H1 (cell line): ENCODE measurements around the gene PROM2. TPM values are rescaled to one million over a fixed set of nuclear protein-coding genes. Genes with fewer than 3 reads are reported as not detected.

Source experiments
- ATF2 ChIP-seq: IDR thresholded peaks from 2 replicates; pipeline ENCODE4 v1.6.1; 2012; ENCODE audit warnings: low read length, inconsistent platforms
- BACH1 ChIP-seq: IDR thresholded peaks from 2 replicates; pipeline ENCODE4 v1.6.1; 2012; ENCODE audit warnings: low read length, improper control_type of control experiment
- CHD7 ChIP-seq: fragments of 300-600 bp; sonication (generic); IDR thresholded peaks from 2 replicates; pipeline ENCODE4 v1.7.1; 2012; ENCODE audit warnings: low read length, moderate library complexity, mild to moderate bottlenecking, inconsistent platforms; ENCODE audit not compliant: insufficient replicate concordance
- POLR2AphosphoS5 ChIP-seq: IDR thresholded peaks from 2 replicates; pipeline ENCODE4 v1.6.1; 2011; ENCODE audit warnings: low read depth, low read length
- RFX5 ChIP-seq: IDR thresholded peaks from 2 replicates; pipeline ENCODE4 v1.6.1; 2011; ENCODE audit warnings: low read depth, low read length, improper control_type of control experiment, borderline replicate concordance
- RNF2 ChIP-seq: fragments of 200-900, 300-1000 bp; sonication (generic); IDR thresholded peaks from 2 replicates; pipeline ENCODE4 v1.7.1; 2016; ENCODE audit warnings: borderline replicate concordance, low read depth, mild to moderate bottlenecking, antibody characterized with exemption, low read length; ENCODE audit not compliant: poor library complexity, severe bottlenecking; ENCODE audit errors: missing control alignments
- RXRA ChIP-seq: IDR thresholded peaks from 2 replicates; pipeline ENCODE4 v1.6.1; 2011; ENCODE audit warnings: low read depth, mild to moderate bottlenecking, low read length, moderate library complexity; ENCODE audit not compliant: insufficient read depth
- polyA plus RNA-seq, 7 experiments: library from polyadenylated mRNA; depleted of rRNA in 3 of 7; stranded (reverse) in 5 of 7; unstranded in 2 of 7; fragments of >200 nt in 5 of 7; fragments of 200-250 nt in 2 of 7; gene quantifications; 1 replicate in 5 of 7; 2 replicates in 1 of 7; 4 replicates in 1 of 7; pipeline versions ENCODE4 v1.2.1 to v1.2.3, GENCODE V29; 2011 to 2013; ENCODE audit warnings: missing spikeins in 2 of 7, mixed read lengths in 2 of 7
- total RNA-seq: library from RNA; stranded (reverse); fragmentation: NEBNext Ultra II Directional; extraction: Animal tissue kit (Norgen Biotek cat#: 25700); gene quantifications from 2 replicates; pipeline ENCODE4 v1.2.1, GENCODE V29; 2021

PROM2 gene
- total and polyA plus RNA-seq, 2 of the 8 experiments (the other 6 are each of a cell fraction or from before 2014, with no cell fraction given), result 1.6 to 3.8 TPM

- TF ChIP-seq CHD7, result no peak
- no peak for TF ChIP-seq RFX5
- no peak for TF ChIP-seq RXRA
- no peak for TF ChIP-seq BACH1
- TF ChIP-seq ATF2, result no peak
- TF ChIP-seq RNF2, result no peak
- TF ChIP-seq POLR2AphosphoS5, result no peak
These were observed 42.3 kb downstream of the PROM2 start (continued) for GRCh38 chr2:95316466-95317122.
